Measurements from ENCODE around the gene XRN2.

The XRN2 gene

GRCh38 chr20:21424846-21425245 lies 121.7 kb downstream of the XRN2 start:
- no peak for DNase-seq (ENCODE audit: low read depth in 2 of 2)

DNA sequence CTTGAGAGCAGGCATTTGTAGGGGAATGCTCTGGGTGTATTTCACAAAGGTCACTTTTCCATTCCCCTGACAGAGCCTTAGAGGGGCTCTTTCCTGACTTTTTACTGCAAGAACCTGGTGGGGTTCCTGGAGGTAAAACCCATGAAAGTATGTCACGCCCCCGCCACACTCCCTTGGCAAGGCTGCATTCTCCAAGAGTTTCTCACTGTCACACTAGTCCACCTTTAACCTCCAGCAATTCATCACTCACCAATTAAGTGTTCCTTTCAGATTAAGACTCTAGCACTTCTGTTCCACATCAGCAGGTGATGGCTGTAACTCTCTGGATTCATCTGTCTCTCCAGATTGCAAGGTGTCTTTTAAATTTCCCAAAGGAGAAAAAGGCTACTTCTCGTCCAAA lies 126.9 kb downstream of the XRN2 start:
- no peak for DNase-seq (ENCODE audit: low read depth in 2 of 2)

DNA sequence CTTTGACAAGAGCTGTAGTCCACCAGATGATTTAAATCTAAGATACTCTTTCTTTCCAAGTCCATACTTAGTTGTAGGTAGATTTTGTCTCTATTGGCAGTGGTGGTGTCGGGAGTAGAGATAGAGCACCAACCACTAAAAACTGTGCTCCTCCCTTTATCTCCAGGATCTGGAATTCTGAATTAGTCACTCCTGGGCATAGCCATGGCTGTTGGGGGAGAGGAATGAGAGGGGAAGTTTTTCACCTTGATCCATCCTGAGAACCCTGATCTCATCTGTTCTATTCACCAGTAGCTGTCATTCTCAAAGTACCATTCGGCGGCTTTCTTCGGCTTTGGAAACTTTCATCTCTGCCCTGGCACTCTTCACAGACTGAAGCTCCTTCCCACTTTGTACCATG lies 129.8 kb downstream of the XRN2 start:
- DNase-seq (ENCODE audit: low read depth in 2 of 2) = no peak

GRCh38 chr20:21433329-21433890 lies 130.3 kb downstream of the XRN2 start:
- DNase-seq (ENCODE audit: low read depth in 2 of 2) = no peak

- no peak for DNase-seq (ENCODE audit: low read depth in 2 of 2)
Measured at GRCh38 chr20:21435576-21435975, 132.4 kb downstream of the XRN2 start.

DNA sequence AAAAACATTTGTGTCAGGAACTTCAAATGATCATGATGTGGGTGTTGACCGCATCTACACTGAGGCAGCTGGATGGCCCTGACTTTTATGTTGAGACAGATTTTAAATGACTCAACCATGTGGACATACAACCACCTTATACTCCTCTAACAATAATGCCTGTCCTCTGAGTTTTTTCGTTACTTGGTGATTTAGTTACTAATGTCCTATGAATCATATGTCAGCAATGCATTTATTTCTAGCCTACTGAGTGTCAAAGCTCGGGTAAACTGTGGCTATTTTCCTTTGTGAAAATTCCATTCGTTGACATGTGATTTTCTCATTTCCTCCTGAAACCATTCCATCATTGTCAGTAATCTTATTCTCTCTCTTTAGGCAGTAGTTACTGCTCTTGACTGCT lies 133.1 kb downstream of the XRN2 start:
- no peak for DNase-seq (ENCODE audit: low read depth in 2 of 2)

DNA sequence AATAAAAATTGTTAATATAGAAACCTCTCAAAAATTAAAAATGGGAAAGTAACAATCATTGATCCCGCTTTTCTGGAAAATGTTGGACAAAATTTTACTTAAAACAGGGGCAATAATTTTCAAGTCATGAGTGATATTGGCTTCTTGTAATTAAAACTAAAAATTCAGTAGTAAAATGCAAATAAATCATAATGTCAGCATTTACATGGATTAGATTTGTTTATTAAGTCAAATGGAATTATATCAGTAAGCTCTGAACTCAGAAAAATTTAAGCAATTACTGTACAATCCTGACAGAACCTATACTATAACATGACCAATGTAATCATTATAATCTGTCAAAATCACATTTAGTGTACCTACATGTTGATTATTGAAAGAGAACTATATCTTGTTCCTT lies 134.1 kb downstream of the XRN2 start:
- DNase-seq (ENCODE audit: low read depth in 2 of 2) = no peak

DNA sequence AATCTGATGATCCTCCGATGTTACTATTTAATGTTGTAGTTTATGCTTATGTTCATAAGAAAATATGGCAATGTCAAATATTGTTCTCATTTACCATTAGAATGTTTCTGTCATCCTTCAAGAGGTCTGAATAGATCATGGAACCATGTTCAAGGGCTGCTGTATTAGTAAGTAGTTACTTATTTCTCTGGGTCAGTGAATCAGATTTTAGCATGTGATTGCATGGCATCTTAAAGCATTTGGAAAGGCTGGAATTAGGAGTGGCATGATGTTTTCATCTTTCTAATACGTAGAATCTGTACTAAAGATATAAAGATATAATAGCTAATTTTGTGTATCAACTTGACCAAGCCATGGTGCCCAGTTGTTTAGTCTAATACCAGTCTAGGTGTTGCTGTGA lies 134.7 kb downstream of the XRN2 start:
- no peak for DNase-seq (ENCODE audit: low read depth in 2 of 2)

All from stimulated activated CD8-positive, alpha-beta memory T cell treated with anti-CD3 and anti-CD28 coated beads, Interleukin-15, amount 100 ng/mL, for 48 hours (primary cell).